Cortex of kidney (tissue), 1 donor: ENCODE data around the gene TMEM179B.

Source experiments
- DNase-seq: peaks from one replicate; lab custom pipeline; 2025; lab: John Stamatoyannopoulos, UW

TMEM179B gene

DNA sequence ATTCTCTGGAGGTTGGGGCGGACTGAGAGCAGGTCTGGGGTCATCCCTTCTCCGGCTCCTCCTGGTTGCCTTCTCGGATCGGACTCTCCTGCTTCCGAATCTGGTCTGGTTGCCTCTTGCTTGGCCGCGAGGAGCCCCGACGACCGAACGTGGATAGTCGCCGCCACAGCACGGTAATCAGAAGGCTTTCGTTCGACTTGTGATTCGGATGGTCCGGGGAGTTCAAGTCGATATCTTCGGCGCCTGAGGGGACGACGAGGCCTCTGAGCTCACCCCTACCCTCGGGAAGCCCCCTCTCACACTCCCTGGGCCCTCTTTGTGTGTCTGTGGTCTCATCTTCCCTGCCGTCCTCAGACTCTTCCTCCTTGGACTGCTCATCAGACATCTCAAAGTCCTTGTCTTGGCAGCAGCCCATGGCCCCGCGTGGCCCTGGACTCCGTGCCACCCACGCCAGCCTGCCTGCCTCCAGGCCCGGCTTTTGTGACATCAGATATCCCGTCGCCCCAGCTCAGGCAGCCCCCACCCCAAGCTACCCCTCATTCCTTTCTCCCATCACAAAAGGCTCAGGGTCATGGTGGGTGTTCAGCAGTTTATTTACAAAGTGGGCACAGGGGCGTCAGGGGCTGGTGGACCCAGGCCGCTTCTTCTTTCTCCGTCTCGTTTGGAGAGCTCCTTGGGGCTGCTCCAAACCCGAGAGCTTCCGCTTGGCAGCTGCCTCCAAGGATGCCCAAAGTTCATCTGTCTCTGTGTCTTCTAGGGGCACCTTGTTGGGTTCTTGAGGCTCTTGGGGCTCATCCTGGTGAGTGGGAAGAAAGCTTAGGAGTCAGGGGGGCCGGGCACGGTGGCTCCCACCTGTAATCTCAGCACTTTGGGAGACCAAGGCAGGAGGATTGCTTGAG lies 45.4 kb downstream of the TMEM179B start, which contains the start of gene TEX54:
TEX54 (minus strand) TSS at position 506 of the 899 bp plus-strand sequence.
- DNase-seq: no peak

- DNase-seq: no peak
Measured at GRCh38 chr11:62835336-62835735, 48.1 kb downstream of the TMEM179B start.

DNA sequence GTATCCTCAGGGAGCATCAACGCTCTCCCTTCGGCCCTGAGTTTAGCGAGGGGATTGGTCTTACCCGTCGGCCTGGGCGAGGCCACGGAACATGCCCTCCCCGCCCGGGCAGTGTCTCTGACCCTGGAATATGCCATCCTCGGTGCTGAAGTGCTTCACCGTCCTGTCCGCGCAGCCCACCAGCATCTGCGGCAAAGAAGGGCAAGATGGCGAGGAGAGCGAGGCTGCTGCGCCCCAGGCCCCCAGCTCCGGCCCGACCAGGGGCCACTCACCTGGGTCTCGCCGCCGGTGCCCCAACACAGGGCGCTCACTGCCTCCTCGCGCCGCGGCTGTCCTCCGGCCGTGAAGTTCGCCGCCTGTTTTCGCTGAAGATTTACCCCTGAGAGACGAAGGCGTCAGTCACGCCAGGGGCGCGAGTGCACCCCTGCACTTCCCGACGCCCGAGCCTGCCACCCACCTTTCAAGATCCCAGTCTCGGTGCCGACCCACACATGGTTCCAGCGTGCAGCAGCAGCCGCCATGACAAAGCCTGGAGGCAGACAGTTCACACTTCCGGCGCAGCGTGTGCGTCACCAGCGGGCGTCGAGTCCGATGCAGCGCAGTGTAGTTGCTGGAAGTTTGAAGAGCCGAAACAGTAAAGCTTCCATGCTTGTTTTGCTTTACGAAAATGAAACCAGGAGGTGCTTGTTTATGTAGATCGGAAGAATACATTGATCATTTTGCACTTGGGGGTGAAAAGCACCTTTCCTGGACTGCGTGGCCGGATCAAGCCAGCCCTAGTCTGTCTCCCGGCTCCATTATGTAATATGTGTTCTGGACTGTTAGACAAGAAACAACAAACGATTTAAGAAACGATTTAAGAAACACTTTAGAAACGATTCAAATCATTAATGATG lies 52.1 kb downstream of the TMEM179B start, which contains the start of gene WDR74:
WDR74 (minus strand) TSS at position 541 of the 896 bp plus-strand sequence; CDS start at position 521, 20 bp downstream.
- DNase-seq: no peak
